ENCODE results near the gene TTC28.

- TF ChIP-seq POLR2A (IDR thresholded peaks at IDR 0.05; ENCODE audit: low read depth) (no peak), POLR2AphosphoS5 (IDR thresholded peaks at IDR 0.05) (no peak)
Measured at GRCh38 chr22:28398981-28399380, 280.7 kb downstream of the TTC28 start.

Measured in esophagus muscularis mucosa (tissue), 2 donors.